Measurements from ENCODE around the gene ELAVL4. TPM values are rescaled to one million over a fixed set of nuclear protein-coding genes. Genes with fewer than 3 reads are reported as not detected.

ELAVL4 gene
- polyA plus RNA-seq, 1 donor from 2014 or later = 105 TPM

DNA sequence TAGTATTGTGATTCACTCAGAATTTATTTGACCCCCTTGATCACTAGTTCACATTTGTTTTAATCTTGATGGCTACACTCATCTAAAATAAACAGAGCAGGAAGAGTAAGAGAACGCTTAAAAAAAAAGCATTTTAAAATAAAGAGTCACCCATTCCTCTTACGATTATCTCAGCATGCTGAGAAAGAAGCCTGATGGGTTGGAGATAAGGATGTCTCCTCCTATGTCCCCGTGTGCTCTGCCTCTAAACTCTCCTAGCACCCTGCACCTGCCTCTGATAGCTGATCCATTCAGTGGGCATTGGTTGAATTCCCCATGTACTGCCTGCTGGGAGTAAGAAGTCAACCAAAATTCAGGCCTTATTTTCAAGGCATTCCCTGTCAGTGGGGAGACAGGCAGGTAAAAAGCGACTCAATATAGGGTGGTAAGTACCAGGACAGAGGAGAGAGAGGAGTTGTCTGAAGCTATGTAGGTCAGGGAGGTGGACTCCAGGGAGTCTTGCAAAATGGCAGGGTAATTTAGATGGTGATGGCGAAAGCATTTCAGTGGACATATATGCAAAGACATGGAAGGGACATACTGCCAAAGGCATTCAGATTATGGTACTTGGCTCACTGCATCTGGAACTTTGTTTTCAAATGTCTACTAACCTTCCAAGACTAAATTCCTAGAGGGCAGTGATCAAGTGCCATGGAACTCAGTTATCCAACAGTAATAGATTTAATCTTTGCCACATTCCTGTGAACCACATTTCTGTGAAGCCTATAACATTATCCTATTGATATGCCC is 18.4 kb downstream of the ELAVL4 start:
- TF ChIP-seq EZH2 (IDR thresholded peaks at IDR 0.05; ENCODE audit: borderline replicate concordance, insufficient read depth, low read length, poor library complexity, severe bottlenecking) (no peak), CTCF (IDR thresholded peaks at IDR 0.05; ENCODE audit: poor library complexity, severe bottlenecking) (no peak), MXI1 (conservative IDR thresholded peaks at IDR 0.05; ENCODE audit: poor library complexity, severe bottlenecking) (no peak), TAF1 (IDR thresholded peaks at IDR 0.05; ENCODE audit: low read depth) (no peak), SMC3 (conservative IDR thresholded peaks at IDR 0.05; ENCODE audit: poor library complexity) (no peak), POLR2AphosphoS5 (IDR thresholded peaks at IDR 0.05) (no peak), EP300 (conservative IDR thresholded peaks at IDR 0.05; ENCODE audit: poor library complexity, severe bottlenecking) (no peak)
- H3K27me3 ChIP-seq (ENCODE audit: insufficient read depth, low read depth, low read length) = no peaks in the 10 kb centered on the region
- H3K79me2 ChIP-seq (replicated peaks; ENCODE audit: insufficient read depth, low read length) = no peaks in the 10 kb centered on the region
- H3K4me2 ChIP-seq (ENCODE audit: low read length) = no peak overlapping the region
- no peak overlapping the region for H3K9ac ChIP-seq (ENCODE audit: low read length)
- H2AFZ ChIP-seq (ENCODE audit: low read depth, low read length) = no peak overlapping the region
- no peak overlapping the region for H3K4me3 ChIP-seq (ENCODE audit: low read length)
- no peak overlapping the region for H3K27ac ChIP-seq (ENCODE audit: low read length)
- H3F3A ChIP-seq (ENCODE audit: insufficient read depth, low read length, poor library complexity, severe bottlenecking) = no peaks in the 10 kb centered on the region
- no peaks in the 10 kb centered on the region for H3K36me3 ChIP-seq (ENCODE audit: insufficient read depth, low read length)
- no peaks in the 10 kb centered on the region for H3K9me3 ChIP-seq (ENCODE audit: low read length)
- no peaks in the 10 kb centered on the region for H4K20me1 ChIP-seq (ENCODE audit: insufficient read depth)
- no peaks in the 10 kb centered on the region for H3K9me2 ChIP-seq (ENCODE audit: insufficient read depth, low read length)

DNA sequence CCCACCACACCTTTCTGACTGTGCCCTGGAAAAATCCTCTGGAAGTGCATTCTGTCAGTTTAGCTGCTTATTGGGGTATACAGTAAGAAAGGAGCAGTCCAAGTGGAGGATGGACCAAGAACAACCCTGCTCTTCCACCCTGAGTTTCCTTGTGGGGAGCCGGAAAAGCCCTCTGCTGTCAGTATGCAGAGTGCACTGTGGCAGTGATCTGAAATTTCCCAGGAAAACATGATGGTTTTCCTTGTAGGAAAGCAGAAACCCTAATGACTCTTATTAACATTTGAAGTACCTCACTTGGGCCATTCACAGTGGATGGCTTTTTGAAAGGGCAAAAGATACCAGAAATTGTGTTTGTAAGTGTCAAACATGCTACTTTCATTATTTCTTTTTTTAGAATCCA is 20.5 kb downstream of the ELAVL4 start:
- H3K27ac ChIP-seq (ENCODE audit: low read length) = no peak overlapping the region
- no peaks in the 10 kb centered on the region for H3K36me3 ChIP-seq (ENCODE audit: insufficient read depth, low read length)
- no peak overlapping the region for H3K4me3 ChIP-seq (ENCODE audit: low read length)
- H3K4me2 ChIP-seq (ENCODE audit: low read length) = no peak overlapping the region
- TF ChIP-seq RAD21 (conservative IDR thresholded peaks at IDR 0.05) = no peak
- peak; percentile 84 for TF ChIP-seq REST (IDR thresholded peaks at IDR 0.05; ENCODE audit: borderline replicate concordance)
- H3K27me3 ChIP-seq (ENCODE audit: insufficient read depth, low read depth, low read length) = no peaks in the 10 kb centered on the region
- no peaks in the 10 kb centered on the region for H3K9me3 ChIP-seq (ENCODE audit: low read length)
- no peaks in the 10 kb centered on the region for H4K20me1 ChIP-seq (ENCODE audit: insufficient read depth)
- H3K9me2 ChIP-seq (ENCODE audit: insufficient read depth, low read length) = no peaks in the 10 kb centered on the region
- H3K79me2 ChIP-seq (replicated peaks; ENCODE audit: insufficient read depth, low read length) = no peaks in the 10 kb centered on the region
- H3K9ac ChIP-seq (ENCODE audit: low read length) = no peak overlapping the region
- no peaks in the 10 kb centered on the region for H3F3A ChIP-seq (ENCODE audit: insufficient read depth, low read length, poor library complexity, severe bottlenecking)
- H2AFZ ChIP-seq (ENCODE audit: low read depth, low read length) = no peak overlapping the region
